Neural progenitor cell (in vitro differentiated cells): ENCODE results near the gene MAP3K6. TPM values are rescaled to one million over a fixed set of nuclear protein-coding genes. Genes with fewer than 3 reads are reported as not detected.

Experiments
- DNase-seq: peaks from one replicate; pipeline ENCODE4 v3.0.0-alpha.2; 2016; ENCODE audit warnings: low spot score
- H2AFZ ChIP-seq: fragments of 200-600 bp; sonication (generic); replicated peaks from 2 replicates; pipeline ENCODE4 v1.6.1; 2016; ENCODE audit warnings: antibody characterized with exemption
- H3F3A ChIP-seq: fragments of 200-600 bp; sonication (generic); 2 replicates; pipeline ENCODE4 v1.6.1; 2016; ENCODE audit warnings: antibody characterized with exemption, low read depth
- H3K27ac ChIP-seq: fragments of 200-600 bp; sonication (generic); 2 replicates; pipeline ENCODE4 v1.5.1; 2016; ENCODE audit warnings: mild to moderate bottlenecking
- H3K27me3 ChIP-seq: fragments of 200-600 bp; sonication (generic); 2 replicates; pipeline ENCODE4 v1.6.1; 2016; ENCODE audit warnings: mild to moderate bottlenecking, moderate library complexity
- H3K36me3 ChIP-seq: fragments of 200-600 bp; sonication (generic); 2 replicates; pipeline ENCODE4 v1.5.1; 2016
- H3K4me1 ChIP-seq: fragments of 200-600 bp; sonication (generic); 2 replicates; pipeline ENCODE4 v1.6.1; 2016; ENCODE audit warnings: mixed run types
- H3K4me2 ChIP-seq: fragments of 200-600 bp; sonication (generic); 2 replicates; pipeline ENCODE4 v1.6.1; 2016
- H3K4me3 ChIP-seq: fragments of 200-600 bp; sonication (generic); 2 replicates; pipeline ENCODE4 v1.5.1; 2016
- H3K79me2 ChIP-seq: fragments of 200-600 bp; sonication (generic); 2 replicates; pipeline ENCODE4 v1.6.1; 2016; ENCODE audit warnings: low read depth
- H3K9ac ChIP-seq: fragments of 200-600 bp; sonication (generic); 2 replicates; pipeline ENCODE4 v1.6.1; 2016
- H3K9me3 ChIP-seq: fragments of 200-600 bp; sonication (generic); 2 replicates; pipeline ENCODE4 v1.5.1; 2016; ENCODE audit warnings: low read depth
- H4K20me1 ChIP-seq: fragments of 200-600 bp; sonication (generic); 2 replicates; pipeline ENCODE4 v1.6.1; 2016; ENCODE audit warnings: low read depth
- H3K27ac Mint-ChIP-seq: 3 replicates; pipeline ENCODE4 v1.8.0; 2021; ENCODE audit warnings: mixed read lengths
- H3K27me3 Mint-ChIP-seq: 2 replicates; pipeline ENCODE4 v1.8.0; 2022; ENCODE audit warnings: low read depth, mild to moderate bottlenecking, inconsistent platforms, moderate library complexity, mixed read lengths; ENCODE audit not compliant: insufficient read depth
- H3K36me3 Mint-ChIP-seq: 3 replicates; pipeline ENCODE4 v1.8.0; 2021; ENCODE audit warnings: mixed read lengths
- H3K4me1 Mint-ChIP-seq: 3 replicates; pipeline ENCODE4 v1.8.0; 2021; ENCODE audit warnings: mixed read lengths
- H3K4me3 Mint-ChIP-seq: 3 replicates; pipeline ENCODE4 v1.8.0; 2021; ENCODE audit warnings: mild to moderate bottlenecking, moderate library complexity, mixed read lengths
- H3K9me3 Mint-ChIP-seq: 3 replicates; pipeline ENCODE4 v1.8.0; 2020; ENCODE audit warnings: mixed read lengths
- CTCF ChIP-seq: fragments of 200-600 bp; sonication (generic); IDR thresholded peaks from 2 replicates; pipeline ENCODE4 v1.5.1; 2017; ENCODE audit warnings: antibody characterized with exemption, mild to moderate bottlenecking
- EZH2 ChIP-seq: fragments of 200-600 bp; sonication (generic); IDR thresholded peaks from 2 replicates; pipeline ENCODE4 v1.6.1; 2017; ENCODE audit warnings: antibody characterized with exemption, mild to moderate bottlenecking, moderate library complexity
- EZH2phosphoT487 ChIP-seq: fragments of 200-600 bp; sonication (generic); IDR thresholded peaks from 2 replicates; pipeline ENCODE4 v1.6.1; 2017; ENCODE audit warnings: antibody characterized with exemption
- total RNA-seq: library from RNA; depleted of rRNA; stranded (reverse); fragments of >200 nt; gene quantifications from 2 replicates; pipeline ENCODE4 v1.2.3, GENCODE V29; 2015; ENCODE audit warnings: low replicate concordance

Gene MAP3K6
- total RNA-seq, 1 donor from 2014 or later: 1.9 TPM

GRCh38 chr1:27316860-27317259, 49.9 kb downstream of the MAP3K6 start:
- Histone ChIP-seq H3K27ac (no peak overlapping the region), H3K4me2 (no peak overlapping the region), H3K36me3 (no peaks in the 10 kb centered on the region), H3K9ac (no peak overlapping the region), H3K79me2 (no peaks in the 10 kb centered on the region), H4K20me1 (no peaks in the 10 kb centered on the region), H3K27me3 (no peaks in the 10 kb centered on the region), H2AFZ (no peak overlapping the region), H3K4me3 (no peak overlapping the region), H3K4me1 (peaks cover 5% of the 10 kb centered on the region), H3K9me3 (no peaks in the 10 kb centered on the region), H3F3A (peaks cover 7% of the 10 kb centered on the region)
- H3K27me3 Mint-ChIP-seq: peaks cover 2% of the 10 kb centered on the region
- no peaks in the 10 kb centered on the region for H3K9me3 Mint-ChIP-seq
- TF ChIP-seq EZH2 (no peak), CTCF (no peak), EZH2phosphoT487 (no peak)
- H3K4me1 Mint-ChIP-seq: peaks cover 16% of the 10 kb centered on the region
- no peak overlapping the region for H3K27ac Mint-ChIP-seq
- H3K4me3 Mint-ChIP-seq: peak overlapping the region; percentile 44
- no peak for DNase-seq
- no peaks in the 10 kb centered on the region for H3K36me3 Mint-ChIP-seq

- no peaks in the 10 kb centered on the region for H3K9me3 ChIP-seq
- peaks cover 5% of the 10 kb centered on the region for H3K4me1 ChIP-seq
- DNase-seq: no peak
- Mint-ChIP-seq H3K4me1 (peaks cover 13% of the 10 kb centered on the region), H3K9me3 (no peaks in the 10 kb centered on the region), H3K4me3 (no peak overlapping the region), H3K27me3 (peaks cover 2% of the 10 kb centered on the region), H3K36me3 (no peaks in the 10 kb centered on the region), H3K27ac (no peak overlapping the region)
- no peaks in the 10 kb centered on the region for H3K79me2 ChIP-seq
- H3K36me3 ChIP-seq: no peaks in the 10 kb centered on the region
- no peaks in the 10 kb centered on the region for H3K27me3 ChIP-seq
- no peak overlapping the region for H3K9ac ChIP-seq
- H3K27ac ChIP-seq: no peak overlapping the region
- no peaks in the 10 kb centered on the region for H3F3A ChIP-seq
- H3K4me2 ChIP-seq: no peak overlapping the region
- no peaks in the 10 kb centered on the region for H4K20me1 ChIP-seq
- TF ChIP-seq EZH2 (no peak), CTCF (no peak), EZH2phosphoT487 (no peak)
- H2AFZ ChIP-seq: no peak overlapping the region
- H3K4me3 ChIP-seq: no peak overlapping the region
These were observed 52.0 kb downstream of the MAP3K6 start for GRCh38 chr1:27314737-27315136.

- Histone ChIP-seq H3K27ac (no peak overlapping the region), H3K36me3 (no peaks in the 10 kb centered on the region), H3K9me3 (no peaks in the 10 kb centered on the region), H3K4me3 (no peak overlapping the region), H3K79me2 (no peaks in the 10 kb centered on the region), H3K4me2 (no peak overlapping the region), H3K27me3 (no peaks in the 10 kb centered on the region), H4K20me1 (no peaks in the 10 kb centered on the region), H3K9ac (no peak overlapping the region), H2AFZ (no peak overlapping the region), H3F3A (peaks cover 2% of the 10 kb centered on the region), H3K4me1 (peaks cover 5% of the 10 kb centered on the region)
- Mint-ChIP-seq H3K36me3 (no peaks in the 10 kb centered on the region), H3K9me3 (no peaks in the 10 kb centered on the region), H3K4me1 (peaks cover 13% of the 10 kb centered on the region), H3K27me3 (peaks cover 2% of the 10 kb centered on the region), H3K4me3 (no peak overlapping the region), H3K27ac (peak overlapping the region; percentile 6)
- TF ChIP-seq CTCF: no peak
- no peak for TF ChIP-seq EZH2phosphoT487
- no peak for TF ChIP-seq EZH2
- no peak for DNase-seq
These were observed 52.6 kb downstream of the MAP3K6 start for GRCh38 chr1:27314169-27314568.
